Ishikawa (cell line): ENCODE data around the gene DGKI.

Source experiments
- CREB1 ChIP-seq: IDR thresholded peaks from 2 replicates; pipeline ENCODE4 v1.6.1; 2012; ENCODE audit warnings: low read depth
- EP300 ChIP-seq: IDR thresholded peaks from 2 replicates; pipeline ENCODE4 v1.6.1; 2012; ENCODE audit warnings: borderline replicate concordance
- FOXM1 ChIP-seq: IDR thresholded peaks from 2 replicates; pipeline ENCODE4 v1.6.1; 2012; ENCODE audit warnings: low read depth, borderline replicate concordance
- MAX ChIP-seq: IDR thresholded peaks from 2 replicates; pipeline ENCODE4 v1.6.1; 2012
- TCF12 ChIP-seq: IDR thresholded peaks from 2 replicates; pipeline ENCODE4 v1.6.1; 2012; ENCODE audit warnings: low read depth
- TEAD4 ChIP-seq: IDR thresholded peaks from 2 replicates; pipeline ENCODE4 v1.6.1; 2012
- YY1 ChIP-seq: IDR thresholded peaks from 2 replicates; pipeline ENCODE4 v1.6.1; 2012; ENCODE audit warnings: low read depth

- TF ChIP-seq MAX (no peak), CREB1 (no peak), YY1 (no peak), EP300 (no peak), TCF12 (no peak), FOXM1 (no peak), TEAD4 (no peak)
Measured at GRCh38 chr7:137577184-137577583, 269.6 kb downstream of the DGKI start.
